ENCODE data around the gene ST7.

ST7 gene

DNA sequence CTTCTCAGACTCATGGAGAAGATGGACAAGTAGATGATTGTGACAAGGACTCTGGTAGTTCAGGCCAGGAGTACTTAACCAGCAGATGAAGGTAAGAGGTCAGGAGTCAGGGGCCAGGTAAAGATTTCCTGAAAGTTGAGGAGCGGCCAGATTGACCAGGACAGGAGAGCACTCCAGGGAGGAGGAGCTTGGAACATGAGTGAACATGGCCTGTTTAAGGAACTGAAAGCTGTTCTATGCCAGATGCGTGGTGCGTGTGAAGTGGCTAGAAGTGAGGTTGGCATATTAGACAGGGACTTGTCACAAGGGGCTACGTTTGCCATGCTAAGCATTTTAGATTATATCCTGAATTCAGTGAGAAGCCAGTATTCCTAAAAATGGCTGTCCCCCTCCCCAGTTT is 212.4 kb downstream of the ST7 start:
- DNase-seq = no peak

DNA sequence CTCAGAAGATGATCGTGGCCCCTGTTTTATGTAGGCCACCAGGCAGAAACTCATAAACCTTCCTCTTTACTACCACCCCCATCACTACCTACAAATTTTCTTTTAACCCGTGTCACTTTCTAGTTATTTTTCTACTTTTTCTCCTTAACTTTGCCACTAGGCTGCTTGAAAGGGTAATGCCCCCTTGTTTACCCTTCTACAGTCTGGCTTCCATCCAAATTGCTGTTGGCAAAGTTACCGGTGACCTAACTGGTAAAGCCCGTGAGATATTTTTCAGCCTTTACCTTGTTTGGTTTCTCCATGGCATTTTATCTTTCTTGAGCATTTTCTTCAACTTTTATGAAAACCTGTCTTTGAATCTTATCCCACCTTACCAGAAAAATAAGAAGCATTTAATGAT is 216.6 kb downstream of the ST7 start:
- DNase-seq = no peak

DNA sequence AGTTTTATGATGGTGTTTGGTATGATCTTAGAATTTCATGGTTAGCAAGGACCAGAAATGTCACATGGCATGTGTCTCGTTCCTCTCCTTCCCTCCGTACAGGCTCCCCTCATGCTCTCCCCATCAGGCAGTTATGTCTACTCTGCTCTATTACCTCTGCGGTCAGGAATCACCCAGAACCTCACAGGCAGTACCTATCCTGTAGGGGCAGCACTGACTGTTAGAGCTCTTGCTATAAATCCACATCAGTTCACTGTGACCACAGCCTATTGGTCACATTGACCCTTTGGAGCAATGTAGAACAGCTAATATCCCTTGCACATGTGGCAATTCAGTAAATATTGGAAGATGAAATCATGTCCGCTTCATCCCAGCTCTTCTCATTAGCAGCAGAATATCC is 217.8 kb downstream of the ST7 start:
- no peak for DNase-seq

GRCh38 chr7:117172283-117172682 is 219.0 kb downstream of the ST7 start:
- no peak for DNase-seq

DNA sequence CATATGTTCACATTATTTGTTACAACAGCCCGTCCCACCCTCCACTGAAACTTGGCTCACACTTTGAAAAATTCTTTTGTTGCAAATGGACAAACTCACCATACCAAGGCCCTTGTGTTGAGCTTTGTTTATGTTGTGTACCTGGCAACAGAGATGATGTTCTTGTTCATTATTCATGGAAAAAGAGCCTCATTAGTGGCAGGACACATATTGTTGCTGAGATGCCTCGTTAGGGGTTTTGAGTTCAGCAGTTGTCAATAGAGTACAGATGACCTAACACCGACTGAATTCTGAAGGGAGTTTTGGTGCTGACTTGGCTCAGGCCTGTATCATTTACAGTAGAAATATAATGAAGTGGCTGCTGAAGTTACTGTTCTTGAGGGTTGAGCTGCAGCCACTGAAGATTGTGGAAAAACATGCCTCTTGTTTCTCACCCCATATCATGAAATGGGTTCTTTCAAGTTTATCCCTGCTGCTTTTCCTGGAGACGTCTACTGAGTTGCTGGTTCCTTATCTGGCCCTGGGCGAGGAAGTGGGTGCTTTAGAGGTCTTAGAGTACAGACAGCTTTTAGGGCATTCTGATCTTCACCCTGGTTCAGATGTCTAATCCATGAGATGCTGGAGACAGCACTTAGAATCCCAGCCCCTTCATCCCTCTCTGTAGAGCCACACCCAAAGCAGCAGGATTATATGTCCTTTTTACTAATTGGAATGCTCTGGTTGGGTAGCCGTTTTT is 219.9 kb downstream of the ST7 start:
- no peak for DNase-seq

GRCh38 chr7:117176206-117176605 is 222.9 kb downstream of the ST7 start:
- DNase-seq = no peak

- no peak for DNase-seq
Measured at GRCh38 chr7:117178600-117178999, 225.3 kb downstream of the ST7 start.

DNA sequence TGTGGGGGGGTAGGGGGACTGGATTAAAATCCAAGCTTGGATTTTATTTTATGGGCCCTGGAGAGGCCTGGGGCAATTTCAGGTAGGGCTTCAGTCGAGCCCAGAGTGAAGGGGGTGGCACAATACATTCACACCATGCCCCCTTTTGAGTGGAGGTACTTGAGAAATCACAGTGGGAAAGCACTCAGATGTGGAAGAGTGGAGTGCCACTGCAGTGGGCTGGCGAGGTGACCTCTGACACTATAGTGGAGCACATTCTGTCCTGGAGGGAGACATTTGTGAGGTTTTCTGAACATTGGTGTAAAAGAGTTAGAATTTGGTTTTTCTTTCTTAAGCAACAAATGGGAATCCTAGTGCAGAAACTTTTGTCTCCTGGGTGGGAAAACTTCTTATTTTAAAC is 226.4 kb downstream of the ST7 start:
- no peak for DNase-seq

- DNase-seq = no peak
Measured at GRCh38 chr7:117183729-117184128, 230.4 kb downstream of the ST7 start.

GRCh38 chr7:117184367-117184766 is 231.1 kb downstream of the ST7 start:
- no peak for DNase-seq

DNA sequence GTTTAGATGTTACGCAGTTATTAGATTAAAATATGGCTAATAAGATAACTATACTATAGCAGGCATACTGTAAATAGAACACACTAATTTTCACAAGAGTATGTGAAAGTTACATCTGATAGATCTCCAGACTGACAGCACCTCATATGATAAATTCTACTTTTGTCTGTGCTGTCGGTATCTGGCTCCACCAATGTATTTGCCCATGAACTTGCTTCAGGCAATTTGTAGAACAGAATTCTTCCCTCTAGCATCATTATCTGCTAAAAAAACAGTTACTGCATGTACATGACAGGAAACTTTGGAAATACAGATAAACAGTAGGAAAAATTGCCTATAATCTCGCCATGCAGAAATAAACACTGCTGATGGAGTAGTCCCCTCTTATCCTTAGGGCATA is 231.8 kb downstream of the ST7 start:
- no peak for DNase-seq

- no peak for DNase-seq
Measured at GRCh38 chr7:117186218-117187010, 233.1 kb downstream of the ST7 start.

DNA sequence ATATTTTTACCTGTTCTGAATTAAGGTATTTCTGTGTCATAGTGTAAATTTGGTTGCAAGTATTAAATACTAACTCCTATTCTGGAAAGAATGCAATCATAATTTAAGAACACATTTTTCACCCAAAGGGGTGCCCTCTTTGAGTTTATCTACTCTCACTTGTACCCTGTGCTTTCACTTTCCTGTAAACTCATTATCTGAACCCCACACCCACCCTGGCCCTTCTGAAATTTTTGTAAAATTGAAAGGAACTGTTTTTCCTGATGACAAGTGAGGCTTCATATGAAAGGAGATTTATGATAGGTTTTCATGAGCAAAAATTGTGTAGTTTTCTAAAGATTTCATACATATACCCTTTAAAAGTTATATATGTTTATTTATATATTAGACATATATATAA is 235.1 kb downstream of the ST7 start:
- no peak for DNase-seq

DNA sequence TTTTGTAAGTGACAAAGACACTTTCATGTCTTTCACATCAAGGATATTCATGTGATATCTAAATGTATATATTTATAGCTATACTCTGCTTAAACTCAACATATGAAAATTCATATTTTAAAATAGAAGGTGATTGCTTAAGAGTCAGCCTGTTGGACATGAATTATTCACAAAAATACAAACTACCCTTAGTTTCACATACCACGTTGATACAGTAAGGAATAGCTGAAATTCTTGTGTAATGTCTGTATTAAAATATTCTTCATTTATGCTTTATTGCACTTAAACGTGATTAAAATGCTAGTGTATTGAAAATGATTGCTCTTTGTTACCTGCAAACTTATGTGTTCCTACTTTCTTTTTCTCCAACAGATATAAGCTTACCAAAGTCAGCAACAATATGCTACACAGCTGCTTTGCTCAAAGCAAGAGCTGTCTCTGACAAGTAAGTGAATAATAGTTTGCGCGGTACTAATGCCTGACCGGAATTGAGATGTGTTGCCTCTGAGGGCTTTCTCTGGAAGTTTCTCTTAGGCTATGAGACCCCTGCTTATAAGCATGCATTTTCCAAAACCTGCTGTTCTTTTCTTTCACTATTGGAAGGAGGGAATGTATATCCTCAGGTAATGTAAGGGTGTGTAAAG is 235.8 kb downstream of the ST7 start:
- no peak for DNase-seq

- no peak for DNase-seq
Measured at GRCh38 chr7:117190104-117190503, 236.8 kb downstream of the ST7 start.

DNA sequence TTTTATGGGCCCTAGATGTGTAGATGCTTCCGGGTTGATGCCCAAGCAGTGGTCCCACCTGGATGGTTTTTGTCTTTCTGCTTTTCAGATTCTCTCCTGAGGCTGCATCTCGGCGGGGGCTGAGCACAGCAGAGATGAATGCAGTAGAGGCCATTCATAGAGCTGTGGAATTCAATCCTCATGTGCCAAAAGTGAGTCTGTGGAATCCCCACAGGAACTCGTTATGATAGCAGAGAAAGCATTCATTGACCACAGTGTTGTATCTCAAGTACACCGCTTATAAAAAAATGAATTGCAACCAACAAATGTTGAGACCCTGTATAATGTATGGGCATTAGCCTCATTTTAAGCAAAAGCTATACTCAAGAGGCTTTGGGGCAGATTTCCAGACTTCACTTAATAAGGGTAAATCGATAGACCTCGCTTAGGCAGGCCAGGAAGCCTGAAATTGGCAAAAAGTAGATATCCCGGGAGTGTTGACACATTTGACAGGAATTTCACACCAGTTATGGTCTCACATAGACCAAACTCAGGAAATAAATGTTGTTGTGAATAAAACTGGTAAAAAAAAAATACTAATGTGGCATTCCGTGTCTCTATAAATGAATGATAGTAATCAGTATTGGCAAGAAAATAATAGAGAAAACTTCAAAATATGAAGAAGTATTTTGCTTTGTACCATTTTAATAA is 237.6 kb downstream of the ST7 start:
- no peak for DNase-seq

GRCh38 chr7:117192108-117192507 is 238.8 kb downstream of the ST7 start:
- DNase-seq = no peak

DNA sequence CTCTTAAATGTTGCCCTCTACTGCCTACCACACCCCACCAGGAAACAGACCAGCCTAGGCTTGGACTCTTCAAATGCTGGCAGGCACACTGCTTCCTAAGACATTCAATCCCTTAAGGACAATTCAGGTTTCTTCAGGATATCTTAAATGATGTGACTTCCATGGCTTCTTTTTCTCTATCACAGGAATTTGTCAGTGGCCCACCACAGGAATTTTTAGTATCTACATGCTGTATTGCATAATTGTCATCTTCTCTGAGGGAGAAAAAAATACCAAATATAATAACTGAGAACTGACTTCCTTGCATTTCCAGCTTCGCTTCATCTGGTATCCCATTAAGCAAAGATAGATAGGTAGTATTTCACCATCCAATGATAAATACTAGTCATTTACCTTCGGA is 240.3 kb downstream of the ST7 start:
- no peak for DNase-seq

GRCh38 chr7:117194445-117194844 is 241.1 kb downstream of the ST7 start:
- DNase-seq = no peak

- no peak for DNase-seq
Measured at GRCh38 chr7:117195361-117196029, 242.2 kb downstream of the ST7 start.

GRCh38 chr7:117200132-117200531 is 246.8 kb downstream of the ST7 start:
- no peak for DNase-seq

DNA sequence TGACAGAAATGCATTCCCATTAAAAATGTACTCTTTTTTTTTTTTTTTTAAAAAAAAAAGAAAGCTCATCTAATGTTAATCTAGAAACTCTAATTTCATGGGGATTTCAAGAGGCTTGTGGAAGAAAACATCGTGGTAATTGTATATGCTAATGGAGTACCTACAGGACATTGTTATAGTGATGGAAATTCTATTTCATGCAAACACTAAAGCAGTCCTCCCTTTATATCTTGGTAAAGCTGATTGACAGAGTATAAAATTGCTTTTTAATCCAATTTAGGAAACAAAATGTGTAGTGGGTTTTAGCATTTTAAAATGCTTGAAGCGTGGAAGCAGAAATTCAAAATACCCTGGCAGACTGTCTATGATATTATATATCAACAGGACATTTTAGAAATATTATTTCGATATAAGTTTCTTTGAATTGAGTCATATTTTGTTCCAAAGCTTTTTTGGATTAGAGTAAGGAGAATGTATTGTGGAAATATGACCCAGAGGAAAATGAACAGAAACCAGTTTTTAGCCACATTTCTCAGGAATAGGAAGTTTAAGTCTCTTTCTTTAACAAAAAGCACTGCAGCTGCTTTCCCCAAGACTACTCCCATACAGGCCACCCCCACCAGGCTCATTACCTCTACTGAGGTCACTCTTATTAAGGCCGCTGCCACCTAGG is 247.6 kb downstream of the ST7 start:
- DNase-seq = no peak

Measured in activated gamma-delta T cell treated with Interleukin-2 at 50 U/mL for 16 hours (primary cell).